CD4-positive, CD25-positive, alpha-beta regulatory T cell (primary cell): ENCODE data around the gene KEAP1. TPM values are rescaled to one million over a fixed set of nuclear protein-coding genes. Genes with fewer than 3 reads are reported as not detected.
"Not testable (repeated sequence)": the region's sequence is repeated elsewhere in the genome, so short reads cannot be mapped to it uniquely, and the experiment has no call there.

Source experiments
- ATAC-seq, 2 donors: fragments of 150-1000 bp; cut with Tn5 transposase; one replicate each; pipeline ENCODE4 v1.10.0; 2021; ENCODE audit warnings: low read depth in 2 of 2, moderate number of reproducible peaks in 2 of 2, moderate library complexity in 1 of 2
- DNase-seq, 3 donors: peaks; one replicate each; pipeline versions ENCODE4 v3.0.0 to v3.0.0-alpha.2; 2012 to 2022; ENCODE audit warnings: mixed read lengths in 1 of 3
- H3K27ac ChIP-seq: one replicate; pipeline ENCODE4 v1.7.0; 2013; ENCODE audit warnings: mild to moderate bottlenecking, low read length; ENCODE audit not compliant: insufficient read depth, poor library complexity, severe bottlenecking
- H3K27me3 ChIP-seq: one replicate; pipeline ENCODE4 v1.7.0; 2013; ENCODE audit warnings: low read length; ENCODE audit not compliant: control insufficient read depth, insufficient read depth
- H3K36me3 ChIP-seq: one replicate; pipeline ENCODE4 v1.7.0; 2013; ENCODE audit warnings: mild to moderate bottlenecking, low read length, moderate library complexity; ENCODE audit not compliant: control insufficient read depth, insufficient read depth
- H3K4me1 ChIP-seq: 2 replicates; pipeline ENCODE4 v1.7.0; 2013; ENCODE audit warnings: mild to moderate bottlenecking, low read length; ENCODE audit not compliant: insufficient read depth, control insufficient read depth, poor library complexity, severe bottlenecking
- H3K4me3 ChIP-seq: one replicate; pipeline ENCODE4 v1.7.0; 2013; ENCODE audit warnings: low read depth, mild to moderate bottlenecking, low read length, moderate library complexity
- H3K9me3 ChIP-seq, 2 experiments: 1 replicate in 1 of 2; 2 replicates in 1 of 2; pipeline ENCODE4 v1.7.0; 2013; ENCODE audit warnings: low read length in 2 of 2, mild to moderate bottlenecking in 1 of 2, moderate library complexity in 1 of 2; ENCODE audit not compliant: control insufficient read depth in 2 of 2
- H3K27ac Mint-ChIP-seq, 3 donors: one replicate each; pipeline ENCODE4 v1.8.0; 2020 to 2022; ENCODE audit warnings: mild to moderate bottlenecking in 3 of 3, mixed read lengths in 3 of 3, moderate library complexity in 2 of 3
- H3K27me3 Mint-ChIP-seq: one replicate; pipeline ENCODE4 v1.8.0; 2022; ENCODE audit warnings: mild to moderate bottlenecking, mixed read lengths
- H3K36me3 Mint-ChIP-seq: one replicate; pipeline ENCODE4 v1.8.0; 2020; ENCODE audit warnings: mixed read lengths
- H3K4me1 Mint-ChIP-seq, 4 donors: one replicate each; pipeline ENCODE4 v1.8.0; 2020 to 2022; ENCODE audit warnings: mixed read lengths in 4 of 4, mild to moderate bottlenecking in 1 of 4
- H3K4me3 Mint-ChIP-seq, 4 donors: one replicate each; pipeline ENCODE4 v1.8.0; 2020 to 2022; ENCODE audit warnings: mild to moderate bottlenecking in 4 of 4, mixed read lengths in 4 of 4, moderate library complexity in 3 of 4
- H3K9me3 Mint-ChIP-seq, 7 donors: one replicate each; pipeline ENCODE4 v1.8.0; 2020 to 2022; ENCODE audit warnings: mixed read lengths in 7 of 7, mild to moderate bottlenecking in 3 of 7, moderate library complexity in 2 of 7
- polyA plus RNA-seq, 4 donors: library from polyadenylated mRNA; unstranded; fragments of 300-500 nt; fragmentation: Illumina TruSeq; gene quantifications; one replicate each; pipeline ENCODE4 v1.2.3, GENCODE V29; 2021
- total RNA-seq: library from RNA; stranded (reverse); gene quantifications from one replicate; pipeline ENCODE4 v1.2.3, GENCODE V29; 2022

Gene KEAP1
- total and polyA plus RNA-seq, 5 donors from 2014 or later = 26.2 to 75.1 (median 53.7) TPM

DNA sequence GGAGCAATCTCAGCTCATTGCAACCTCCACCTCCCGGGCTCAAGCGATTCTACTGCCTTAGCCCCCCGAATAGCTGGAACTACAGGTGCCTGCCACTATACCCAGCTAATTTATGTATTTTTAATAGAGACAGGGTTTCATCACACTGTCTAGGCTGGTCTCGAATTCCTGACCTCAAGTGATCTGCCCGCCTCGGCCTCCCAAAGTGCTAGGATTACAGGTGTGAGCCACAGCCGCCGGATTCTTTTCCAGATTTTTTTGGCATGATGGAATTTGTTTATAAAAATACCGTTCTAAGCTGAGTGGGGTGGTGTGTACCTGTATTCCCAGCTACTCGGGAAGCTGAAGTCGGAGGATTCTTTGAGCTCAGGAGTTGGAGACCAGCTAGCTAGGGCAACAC lies 34.5 kb upstream of the KEAP1 start:
- no peak for DNase-seq
- Histone ChIP-seq H3K9me3 (no peaks in the 10 kb centered on the region), H3K4me1 (no peaks in the 10 kb centered on the region), H3K4me3 (no peak overlapping the region), H3K36me3 (no peaks in the 10 kb centered on the region), H3K27me3 (peaks cover 8% of the 10 kb centered on the region), H3K27ac (no peak overlapping the region)
- Mint-ChIP-seq H3K27me3 (peaks cover 41% of the 10 kb centered on the region), H3K9me3 (no peaks in the 10 kb centered on the region), H3K4me1 (peaks cover 0 to under 1% (median 0%) of the 10 kb centered on the region in 4 donors), H3K27ac (no peak overlapping the region), H3K4me3 (no peak overlapping the region), H3K36me3 (no peaks in the 10 kb centered on the region)
- ATAC-seq = no peak

DNA sequence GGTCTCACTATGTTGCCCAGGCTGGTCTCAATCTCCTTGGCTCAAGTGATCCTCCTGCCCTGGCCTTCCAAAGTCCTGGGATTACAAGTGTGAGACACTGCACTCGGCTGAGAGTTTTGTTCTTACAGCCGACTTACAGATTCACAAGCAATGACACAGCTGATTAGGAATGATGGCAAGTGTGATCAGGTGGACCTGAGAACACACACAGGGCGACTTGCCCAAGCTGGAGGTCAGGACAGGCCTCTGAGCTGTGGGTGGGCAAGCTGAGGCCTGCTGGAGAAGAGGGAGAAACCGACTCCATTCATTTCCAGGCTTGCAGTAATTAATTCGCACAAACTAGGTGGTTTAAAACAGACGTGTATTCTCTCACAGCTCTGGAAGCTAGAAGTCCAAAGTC lies 32.5 kb upstream of the KEAP1 start:
- Mint-ChIP-seq H3K27ac (no peak overlapping the region), H3K4me1 (no peaks in the 10 kb centered on the region), H3K36me3 (no peaks in the 10 kb centered on the region), H3K27me3 (peaks cover 32% of the 10 kb centered on the region), H3K9me3 (peaks cover 0 to 2% (median 0%) of the 10 kb centered on the region in 7 donors), H3K4me3 (no peak overlapping the region)
- Histone ChIP-seq H3K9me3 (no peaks in the 10 kb centered on the region), H3K27me3 (peaks cover 10% of the 10 kb centered on the region), H3K36me3 (no peaks in the 10 kb centered on the region), H3K27ac (no peak overlapping the region), H3K4me1 (no peaks in the 10 kb centered on the region), H3K4me3 (no peak overlapping the region)
- no peak for ATAC-seq
- DNase-seq = no peak

DNA sequence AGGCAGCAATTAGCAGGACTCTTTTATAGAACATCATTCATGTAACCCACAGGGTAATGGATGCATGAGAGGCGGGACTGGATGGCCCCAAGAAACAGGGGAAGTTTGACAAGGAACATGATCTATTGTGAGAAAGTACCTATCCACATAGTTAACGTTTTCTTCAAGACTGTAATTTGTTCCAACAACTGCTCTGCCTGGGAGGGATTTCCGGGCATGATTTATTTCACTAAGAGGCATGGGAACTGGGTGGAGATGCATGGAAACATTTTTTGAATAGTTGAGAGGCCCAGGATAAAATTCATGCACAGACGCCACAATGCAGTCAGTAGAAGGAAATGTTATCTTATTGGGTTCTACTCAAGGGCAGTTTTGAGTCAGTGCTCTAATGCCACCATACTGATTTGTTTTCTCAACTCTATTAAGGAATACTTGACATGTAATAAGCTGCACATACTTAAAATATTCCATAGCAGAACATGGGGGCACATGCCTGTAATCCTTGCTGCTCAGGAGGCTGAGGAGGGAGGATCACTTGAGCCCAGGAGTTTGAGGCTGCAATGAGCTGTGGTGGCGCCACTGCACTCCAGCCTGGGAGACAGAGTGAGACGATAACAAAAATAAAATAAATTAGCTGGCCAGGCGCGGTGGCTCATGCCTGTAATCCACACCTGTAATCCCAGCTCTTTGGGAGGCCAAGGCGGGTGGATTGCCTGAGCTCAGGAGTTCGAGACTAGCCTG lies 30.7 kb upstream of the KEAP1 start:
- Histone ChIP-seq H3K9me3 (no peaks in the 10 kb centered on the region), H3K27me3 (peaks cover 10% of the 10 kb centered on the region), H3K4me3 (no peak overlapping the region), H3K4me1 (no peaks in the 10 kb centered on the region), H3K36me3 (no peaks in the 10 kb centered on the region), H3K27ac (no peak overlapping the region)
- H3K27me3 Mint-ChIP-seq = peaks cover 22% of the 10 kb centered on the region
- no peak for ATAC-seq
- H3K9me3 Mint-ChIP-seq = peaks cover 0 to 4% (median 0%) of the 10 kb centered on the region in 7 donors
- no peak for DNase-seq
- peak overlapping the region in 2 of 3 donors; percentile 32 to 56 for H3K27ac Mint-ChIP-seq
- H3K4me3 Mint-ChIP-seq = peak overlapping the region in 1 of 4 donors; percentile 3
- H3K36me3 Mint-ChIP-seq = no peaks in the 10 kb centered on the region
- no peaks in the 10 kb centered on the region for H3K4me1 Mint-ChIP-seq

DNA sequence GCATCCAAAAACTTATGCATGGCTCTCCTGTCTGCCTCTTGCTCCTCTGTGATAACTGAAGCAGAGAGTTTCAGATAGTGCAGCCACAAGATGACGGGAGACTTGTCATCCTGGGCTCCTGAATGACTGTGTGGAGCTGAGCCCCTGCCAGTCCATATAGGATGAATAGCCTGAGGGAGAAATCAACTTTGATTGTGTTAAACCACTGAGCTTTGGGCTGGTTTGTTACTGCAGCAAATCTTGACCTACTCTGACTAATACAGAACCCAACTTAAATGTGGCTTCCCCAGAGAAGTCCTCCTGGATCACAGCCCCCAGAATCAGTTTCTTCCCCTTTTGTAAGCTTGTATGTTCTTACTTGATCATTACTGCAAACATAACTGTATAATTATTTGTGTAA lies 29.3 kb upstream of the KEAP1 start:
- DNase-seq = no peak
- no peaks in the 10 kb centered on the region for H3K36me3 Mint-ChIP-seq
- no peak overlapping the region for H3K4me3 Mint-ChIP-seq
- Histone ChIP-seq H3K9me3 (no peaks in the 10 kb centered on the region), H3K27ac (no peak overlapping the region), H3K36me3 (no peaks in the 10 kb centered on the region), H3K4me1 (no peaks in the 10 kb centered on the region), H3K27me3 (peaks cover 2% of the 10 kb centered on the region), H3K4me3 (no peak overlapping the region)
- peaks cover 10% of the 10 kb centered on the region for H3K27me3 Mint-ChIP-seq
- no peak for ATAC-seq
- no peaks in the 10 kb centered on the region for H3K4me1 Mint-ChIP-seq
- no peak overlapping the region for H3K27ac Mint-ChIP-seq
- H3K9me3 Mint-ChIP-seq = peaks cover 0 to 4% (median 0%) of the 10 kb centered on the region in 7 donors

DNA sequence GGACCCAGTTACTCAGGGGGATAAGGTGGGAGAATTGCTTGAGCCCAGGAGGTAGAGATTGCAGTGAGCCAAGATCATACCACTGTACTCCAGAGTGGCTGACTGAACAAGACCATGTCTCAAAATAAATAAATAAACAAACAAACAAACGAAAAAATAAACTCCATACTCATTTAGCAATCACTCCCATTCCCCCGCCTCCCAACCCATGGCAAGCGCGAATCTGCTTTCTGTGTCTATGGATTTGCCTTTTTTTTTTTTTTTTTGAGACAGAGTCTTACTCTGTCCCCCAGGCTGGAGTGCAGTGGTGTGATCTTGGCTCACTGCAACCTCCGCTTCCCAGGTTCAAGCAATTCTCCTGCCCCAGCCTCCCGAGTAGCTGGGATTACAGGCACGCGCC lies 23.7 kb upstream of the KEAP1 start:
- not testable (repeated sequence) for H3K4me3 Mint-ChIP-seq, H3K9me3 Mint-ChIP-seq, H3K27ac ChIP-seq, ATAC-seq, H3K36me3 ChIP-seq, DNase-seq, H3K36me3 Mint-ChIP-seq, H3K4me1 Mint-ChIP-seq, H3K27ac Mint-ChIP-seq, H3K27me3 ChIP-seq, H3K4me3 ChIP-seq, H3K4me1 ChIP-seq, H3K9me3 ChIP-seq
- peaks cover 21% of the 10 kb centered on the region for H3K27me3 Mint-ChIP-seq

DNA sequence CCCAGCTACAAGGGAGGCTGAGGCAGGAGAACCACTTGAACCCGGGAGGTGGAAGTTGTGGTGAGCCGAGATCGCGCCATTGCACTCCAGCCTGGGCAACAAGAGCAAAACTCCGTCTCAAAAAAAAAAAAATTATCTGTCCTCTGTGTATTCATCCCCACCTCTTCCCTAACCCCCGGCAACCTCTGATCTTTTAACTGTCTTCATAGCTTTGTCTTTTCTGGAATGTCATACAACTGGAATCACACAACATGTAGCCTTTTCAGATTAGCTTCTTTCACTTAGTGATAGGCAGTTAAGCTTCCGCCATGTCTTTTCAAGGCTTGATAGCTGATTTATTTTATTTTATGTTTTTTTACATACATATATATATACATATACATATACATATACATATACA lies 22.5 kb upstream of the KEAP1 start:
- Mint-ChIP-seq H3K4me1 (no peaks in the 10 kb centered on the region), H3K36me3 (no peaks in the 10 kb centered on the region), H3K27me3 (peaks cover 22% of the 10 kb centered on the region), H3K4me3 (no peak overlapping the region), H3K9me3 (peaks cover 0 to 3% (median 0%) of the 10 kb centered on the region in 7 donors), H3K27ac (no peak overlapping the region)
- no peaks in the 10 kb centered on the region for H3K4me1 ChIP-seq
- DNase-seq (no peak), ATAC-seq (no peak)
- no peak overlapping the region for H3K4me3 ChIP-seq
- no peaks in the 10 kb centered on the region for H3K9me3 ChIP-seq
- no peaks in the 10 kb centered on the region for H3K36me3 ChIP-seq
- no peaks in the 10 kb centered on the region for H3K27me3 ChIP-seq
- no peak overlapping the region for H3K27ac ChIP-seq

DNA sequence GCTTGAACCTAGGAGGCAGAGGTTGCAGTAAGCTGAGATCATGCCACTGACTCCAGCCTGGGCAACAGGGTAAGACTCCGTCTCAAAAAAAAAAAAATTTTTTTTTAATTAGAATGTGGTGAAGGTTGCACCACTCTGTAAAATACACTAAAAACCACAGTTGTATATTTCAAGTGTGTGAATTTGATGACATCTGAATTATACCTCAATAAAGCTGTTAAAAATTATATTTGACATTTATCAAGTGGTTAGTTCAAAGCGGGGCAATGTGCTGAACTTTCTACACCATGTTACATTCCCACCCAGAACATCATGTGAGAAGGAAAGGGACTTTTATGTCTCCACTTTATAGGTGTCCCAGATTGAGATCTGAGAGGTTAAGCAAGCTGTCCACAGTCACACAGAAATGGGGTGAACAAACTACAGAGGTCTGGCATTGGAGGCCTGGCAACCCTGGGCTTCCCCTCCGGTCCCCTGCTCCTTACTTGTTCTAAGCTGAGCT lies 20.0 kb upstream of the KEAP1 start:
- H3K4me3 ChIP-seq = no peak overlapping the region
- Mint-ChIP-seq H3K27me3 (peaks cover 39% of the 10 kb centered on the region), H3K4me3 (no peak overlapping the region), H3K27ac (no peak overlapping the region), H3K36me3 (peaks cover under 1% of the 10 kb centered on the region), H3K9me3 (peaks cover 0 to 2% (median 0%) of the 10 kb centered on the region in 7 donors), H3K4me1 (peaks cover under 1 to 13% (median 8%) of the 10 kb centered on the region in 4 donors)
- H3K4me1 ChIP-seq = peaks cover 11% of the 10 kb centered on the region
- ATAC-seq = no peak
- H3K27ac ChIP-seq = no peak overlapping the region
- H3K27me3 ChIP-seq = peaks cover 6% of the 10 kb centered on the region
- no peaks in the 10 kb centered on the region for H3K36me3 ChIP-seq
- H3K9me3 ChIP-seq = no peaks in the 10 kb centered on the region
- DNase-seq = no peak
